ENCODE data around the gene CNEP1R1.

GRCh38 chr16:50011707-50012106, 13.3 kb upstream of the CNEP1R1 start:
- TF ChIP-seq POLR2A (IDR thresholded peaks at IDR 0.05): no peak
- TF ChIP-seq CTCF (IDR thresholded peaks at IDR 0.05): no peak
